Dermis microvascular lymphatic vessel endothelial cell (primary cell): ENCODE measurements around the gene SLC26A4. TPM values are rescaled to one million over a fixed set of nuclear protein-coding genes. Genes with fewer than 3 reads are reported as not detected.
"Not testable (repeated sequence)": the region's sequence is repeated elsewhere in the genome, so short reads cannot be mapped to it uniquely, and the experiment has no call there.

Experiments
- DNase-seq, 2 donors: peaks; one replicate each; pipeline versions ENCODE4 v3.0.0 to v3.0.0-alpha.2; 2010; ENCODE audit warnings: low read depth in 2 of 2
- total RNA-seq: library from RNA; depleted of rRNA; stranded (reverse); fragments of >200 nt; gene quantifications from 2 replicates; pipeline ENCODE4 v1.2.1, GENCODE V29; 2014

SLC26A4 gene
- total RNA-seq, result 10.4 and 18.2 TPM in 2 replicates

- DNase-seq, result no peak
These were observed at the start of gene SLC26A4 for GRCh38 chr7:107660381-107661080. Gene SLC26A4 (plus strand): TSS chr7:107660828. CDS start chr7:107661642, 814 bp downstream.

- DNase-seq, result no peak
These were observed 47.2 kb upstream of the SLC26A4 start for GRCh38 chr7:107613439-107613838.

DNA sequence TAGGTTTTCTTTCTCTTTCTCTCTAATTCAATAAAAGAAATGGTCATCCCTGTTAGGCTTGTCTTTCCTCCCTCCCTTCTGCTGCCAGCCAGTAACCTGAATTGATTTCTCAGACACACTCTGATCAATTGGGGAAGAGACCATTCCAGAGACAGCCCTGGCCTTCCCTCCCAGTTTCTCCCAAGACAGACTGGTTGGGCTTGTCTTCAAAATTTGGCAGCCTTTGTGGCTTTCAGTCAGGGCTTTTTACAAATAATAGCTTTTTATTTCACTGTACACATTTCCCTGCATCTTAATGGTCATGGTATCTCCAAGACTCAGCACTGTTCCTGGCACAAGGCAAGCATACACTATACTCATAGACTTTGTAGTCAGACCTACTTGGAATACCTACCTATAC lies 46.7 kb upstream of the SLC26A4 start:
- DNase-seq, result no peak

- DNase-seq, result no peak
These were observed 46.2 kb upstream of the SLC26A4 start for GRCh38 chr7:107614425-107614824.

- no peak for DNase-seq
These were observed 44.5 kb upstream of the SLC26A4 start for GRCh38 chr7:107615910-107616680.

DNA sequence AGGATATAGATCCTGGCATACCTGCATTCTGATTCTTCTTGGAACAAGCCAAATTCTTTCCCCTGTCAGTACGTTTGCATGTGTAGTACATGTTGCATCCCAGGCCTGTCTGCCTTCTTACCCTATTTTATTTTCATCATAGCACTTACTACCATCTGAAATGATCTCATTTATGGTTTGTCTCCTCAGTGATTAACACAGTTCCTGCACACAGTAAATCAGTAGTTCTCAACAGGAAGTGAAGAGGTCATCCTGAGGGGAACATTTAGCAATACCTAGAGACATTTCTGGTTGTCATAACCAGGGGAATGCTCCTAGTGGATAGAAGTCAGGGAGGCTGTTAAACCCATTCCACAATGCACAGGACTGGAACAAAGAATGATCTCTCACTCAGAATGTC lies 38.2 kb upstream of the SLC26A4 start:
- peak; percentile 75 to 80 for DNase-seq

- no peak for DNase-seq
These were observed 37.7 kb upstream of the SLC26A4 start for GRCh38 chr7:107622894-107623293.

DNA sequence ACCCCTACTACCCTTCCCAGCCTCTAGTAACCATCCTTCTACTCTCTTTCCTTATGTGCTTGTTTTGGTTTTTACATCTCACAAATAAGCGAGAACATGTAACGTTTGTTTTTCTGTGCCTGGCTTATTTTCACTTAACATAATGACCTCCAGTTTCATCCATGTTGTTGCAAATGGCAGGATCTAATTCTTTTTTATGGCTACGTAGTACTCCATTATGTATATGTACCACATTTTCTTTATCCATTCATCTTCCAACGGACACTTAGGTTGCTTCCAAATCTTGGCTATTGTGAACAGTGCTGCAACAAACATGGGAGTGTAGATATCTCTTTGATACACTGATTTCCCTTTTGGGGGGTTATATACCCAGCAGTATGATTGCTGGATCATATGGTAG lies 33.6 kb upstream of the SLC26A4 start:
- no peak for DNase-seq

- no peak for DNase-seq
These were observed 32.1 kb upstream of the SLC26A4 start for GRCh38 chr7:107628461-107629064.

DNA sequence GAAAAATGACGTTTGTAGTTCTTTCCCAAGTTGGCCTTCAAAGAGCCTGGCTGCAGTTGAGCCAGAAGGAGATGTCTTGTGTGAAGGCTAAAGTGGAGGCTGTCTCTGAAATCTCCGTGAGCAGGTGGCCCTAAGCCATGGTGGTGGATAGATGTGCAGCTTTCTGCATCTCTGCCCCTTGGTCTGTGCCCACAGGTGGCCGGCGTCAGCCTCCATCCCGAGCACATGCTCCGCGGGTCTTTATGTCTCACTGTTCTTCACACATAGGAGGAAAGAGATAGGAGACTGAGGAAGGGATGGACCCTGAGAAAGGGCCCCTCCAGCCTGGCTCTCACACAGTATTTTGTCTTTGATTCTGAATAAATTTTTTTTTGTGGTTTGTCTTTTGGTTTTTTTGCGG lies 30.3 kb upstream of the SLC26A4 start:
- no peak for DNase-seq

DNA sequence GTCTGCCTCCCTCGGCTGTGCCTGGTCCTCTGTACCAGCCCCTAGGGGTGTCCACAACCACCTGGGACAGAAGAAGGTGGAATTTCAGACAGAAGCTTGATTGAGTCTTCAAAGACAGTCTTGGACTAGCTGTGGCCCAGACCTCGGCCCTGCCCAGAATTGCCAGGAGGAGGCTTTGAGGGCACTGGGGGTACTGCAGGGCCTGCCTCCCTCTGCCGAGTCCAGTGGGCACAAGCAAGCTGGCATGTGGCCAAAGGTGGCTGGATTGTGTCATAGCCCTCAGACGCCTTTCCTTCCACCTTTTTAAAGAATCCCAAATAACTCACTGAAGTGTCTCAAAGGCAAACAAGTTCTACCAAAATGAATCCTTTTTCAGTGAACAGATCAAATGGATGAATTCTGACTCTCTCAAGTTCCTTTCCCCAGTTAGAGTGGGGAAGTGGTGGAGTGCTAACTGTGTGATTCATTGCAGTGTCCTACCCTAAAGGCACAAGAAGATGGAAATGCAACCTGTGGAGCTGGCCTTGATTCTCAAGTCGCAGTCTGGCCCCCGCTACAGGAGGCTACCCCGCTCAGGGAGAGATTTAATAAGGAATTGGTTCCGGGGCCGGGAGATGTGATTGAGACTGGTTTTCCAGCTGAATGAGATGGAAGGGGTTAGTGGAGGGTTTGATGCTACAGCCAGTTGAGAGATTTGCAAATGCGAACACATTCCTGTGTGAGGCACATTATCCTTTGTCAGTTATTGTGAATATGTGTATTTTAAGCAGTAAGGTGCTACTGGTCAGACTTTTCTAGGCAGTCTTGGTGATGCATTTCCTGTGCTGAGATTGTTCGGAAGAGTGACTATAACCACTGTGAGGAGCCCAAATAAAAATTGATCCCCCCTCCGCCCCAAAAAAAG lies 28.8 kb upstream of the SLC26A4 start:
- DNase-seq, result no peak

DNA sequence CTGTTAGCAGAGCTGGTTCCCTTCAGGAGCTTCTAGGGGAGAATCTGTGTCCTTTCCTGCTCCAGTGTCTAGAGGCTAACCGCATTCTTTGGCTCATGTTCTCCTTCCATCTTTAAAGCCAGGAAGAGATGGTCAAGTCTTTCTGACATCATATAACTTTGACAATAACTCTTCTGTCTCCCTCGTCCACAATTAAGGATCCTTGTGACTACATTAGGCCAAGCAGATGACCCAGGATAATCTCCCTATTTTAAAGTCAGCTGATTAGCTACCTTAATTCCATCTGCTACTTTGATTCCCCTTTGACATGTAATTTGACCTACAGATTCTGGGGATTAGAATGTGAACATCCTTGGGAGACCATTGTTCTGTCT lies 28.1 kb upstream of the SLC26A4 start:
- DNase-seq, result no peak

- DNase-seq, result no peak
These were observed 22.0 kb upstream of the SLC26A4 start for GRCh38 chr7:107638594-107638993.

- not testable (repeated sequence) for DNase-seq
These were observed 21.6 kb upstream of the SLC26A4 start for GRCh38 chr7:107639070-107639469.

GRCh38 chr7:107641676-107642075 lies 19.0 kb upstream of the SLC26A4 start:
- DNase-seq, result no peak

DNA sequence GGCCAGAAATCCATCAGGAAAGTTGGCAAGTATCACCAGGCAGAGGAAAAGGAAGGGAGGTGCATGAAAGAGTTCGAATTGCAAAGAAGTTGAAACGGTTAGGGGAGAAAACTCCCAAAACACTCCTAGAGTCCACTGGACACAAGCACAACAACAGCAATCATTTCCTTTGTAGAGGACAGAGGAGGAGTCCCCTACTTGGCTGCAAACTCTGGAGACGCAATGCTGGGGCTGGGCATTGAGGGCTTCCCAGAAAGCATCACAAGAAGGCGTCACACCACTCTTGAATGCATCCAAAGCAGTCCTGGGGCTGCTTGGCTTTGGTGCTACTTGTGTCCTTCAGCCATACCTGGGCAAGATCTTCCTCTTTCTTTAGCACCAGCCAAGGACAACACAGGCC lies 18.1 kb upstream of the SLC26A4 start:
- no peak for DNase-seq

DNA sequence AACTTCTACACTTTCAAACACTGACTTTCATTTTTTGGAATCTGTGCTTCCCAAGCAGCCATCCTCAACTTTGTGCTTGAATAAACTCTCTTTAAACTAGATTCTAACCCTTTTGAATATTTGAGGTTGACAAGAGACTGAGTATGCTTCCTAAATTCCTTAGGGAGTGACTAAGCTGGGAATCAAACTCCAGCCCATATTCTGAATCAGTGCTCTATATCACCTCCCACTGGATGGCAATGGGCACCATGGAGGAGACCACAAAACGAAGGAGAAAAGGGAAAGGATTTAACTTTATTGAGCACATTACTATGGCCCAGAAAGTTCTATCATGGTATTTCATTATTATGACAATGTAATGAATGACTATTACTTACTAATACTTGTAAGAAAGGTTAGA lies 17.2 kb upstream of the SLC26A4 start:
- no peak for DNase-seq

DNA sequence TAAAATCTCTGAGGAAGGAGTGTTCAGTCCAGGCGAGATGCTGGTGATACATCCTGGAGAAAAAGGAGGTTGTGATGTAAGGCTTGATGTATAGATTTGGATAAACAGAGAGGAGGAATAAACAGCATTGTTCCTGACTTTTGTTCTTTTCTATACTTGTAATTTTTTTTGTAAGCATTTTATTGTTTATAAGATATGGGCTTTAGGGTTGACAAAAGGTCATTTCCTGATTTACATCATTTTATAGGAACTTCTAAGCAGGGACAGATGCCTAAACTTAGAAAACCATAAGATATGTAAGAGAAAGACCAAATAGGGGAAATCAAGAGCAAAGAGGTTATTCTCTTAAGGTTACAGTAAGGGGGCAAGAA lies 16.7 kb upstream of the SLC26A4 start:
- no peak for DNase-seq

DNA sequence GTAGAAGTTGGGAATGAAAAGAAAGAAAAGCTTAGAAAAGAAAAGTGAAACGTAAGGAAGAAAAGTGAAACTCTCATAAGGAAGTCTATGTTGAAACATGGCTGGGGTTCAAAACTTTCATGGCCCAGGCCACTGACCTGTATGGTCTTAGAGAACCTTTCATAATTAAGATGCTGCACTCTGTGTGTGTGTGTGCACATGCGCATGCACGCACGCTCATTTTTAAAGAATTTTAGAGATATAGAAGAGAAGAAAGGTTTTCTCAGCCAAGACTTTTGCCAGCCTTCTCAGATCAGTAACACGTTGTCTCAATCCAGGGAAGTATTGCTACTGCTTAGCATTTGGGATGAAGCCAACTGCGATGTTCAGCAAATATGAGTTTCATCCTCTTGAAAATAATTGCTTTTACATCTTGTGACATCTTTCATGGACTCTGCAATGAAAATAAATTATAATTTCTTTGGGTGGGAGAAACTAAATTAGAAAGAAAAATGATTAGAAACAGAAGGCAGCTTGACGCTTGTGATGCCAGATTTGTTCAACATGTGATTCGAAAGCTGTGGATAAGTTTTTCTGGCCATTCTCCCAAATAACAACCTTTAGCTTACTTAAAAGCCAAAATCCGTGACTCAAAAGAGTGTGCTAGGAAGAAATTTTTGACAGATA lies 16.2 kb upstream of the SLC26A4 start:
- DNase-seq, result no peak

- no peak for DNase-seq
These were observed 8.0 kb upstream of the SLC26A4 start for GRCh38 chr7:107652642-107653041.

- no peak for DNase-seq
These were observed 2.2 kb upstream of the SLC26A4 start for GRCh38 chr7:107658467-107658866.
